GM18873 (cell line): ENCODE measurements around the gene RAD9A.

ENCODE experiments used
- ATAC-seq: cut with Tn5 transposase; IDR thresholded peaks from one replicate; pipeline ENCODE4 v1.9.1; 2021; ENCODE audit warnings: mild to moderate bottlenecking, moderate library complexity, moderate number of reproducible peaks; ENCODE audit not compliant: unreplicated experiment, low FRiP score

RAD9A gene

DNA sequence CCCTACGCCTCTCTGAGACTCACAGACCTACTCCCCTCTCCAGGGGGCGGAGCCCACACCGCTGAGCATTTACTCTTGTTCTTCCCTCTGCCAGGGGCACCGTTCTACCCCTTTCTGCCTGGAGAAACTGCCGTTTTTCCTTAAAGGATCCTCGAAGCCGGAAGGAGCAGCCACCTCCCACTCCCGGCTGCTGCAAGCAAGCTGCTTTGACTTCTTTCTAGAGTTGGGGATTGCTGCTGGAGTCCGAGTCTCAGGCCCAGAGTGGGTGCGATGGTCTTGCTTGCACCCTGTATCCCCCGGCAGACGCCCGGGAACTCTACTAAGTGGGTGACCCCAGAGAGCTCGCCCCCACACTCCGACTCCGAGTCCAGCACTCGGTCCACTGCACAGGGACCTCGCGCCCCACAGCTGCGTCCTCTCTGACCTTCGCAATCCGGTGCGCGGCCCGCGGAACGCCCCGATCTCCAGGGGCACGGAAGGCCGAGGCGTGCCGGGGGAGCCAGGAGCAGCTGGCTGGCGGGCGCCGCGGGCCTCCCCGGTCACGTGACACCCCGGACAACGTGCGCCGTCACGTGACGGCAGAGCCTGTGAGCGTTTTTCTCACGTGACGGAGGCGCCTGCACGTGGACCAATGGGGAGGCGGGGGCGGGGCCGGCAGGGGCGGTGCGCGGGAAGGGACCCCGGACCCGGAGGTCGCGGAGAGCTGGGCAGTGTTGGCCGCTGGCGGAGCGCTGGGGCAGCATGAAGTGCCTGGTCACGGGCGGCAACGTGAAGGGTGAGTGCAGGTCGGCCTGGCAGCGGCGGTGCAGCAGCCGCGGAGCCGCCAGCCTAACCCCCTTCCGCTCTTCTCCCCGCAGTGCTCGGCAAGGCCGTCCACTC, at the start of gene RAD9A:
TSS of gene RAD9A (plus strand) at position 683 of the 879 bp plus-strand sequence. CDS start at position 742, 59 bp downstream.
- ATAC-seq, result no peak

DNA sequence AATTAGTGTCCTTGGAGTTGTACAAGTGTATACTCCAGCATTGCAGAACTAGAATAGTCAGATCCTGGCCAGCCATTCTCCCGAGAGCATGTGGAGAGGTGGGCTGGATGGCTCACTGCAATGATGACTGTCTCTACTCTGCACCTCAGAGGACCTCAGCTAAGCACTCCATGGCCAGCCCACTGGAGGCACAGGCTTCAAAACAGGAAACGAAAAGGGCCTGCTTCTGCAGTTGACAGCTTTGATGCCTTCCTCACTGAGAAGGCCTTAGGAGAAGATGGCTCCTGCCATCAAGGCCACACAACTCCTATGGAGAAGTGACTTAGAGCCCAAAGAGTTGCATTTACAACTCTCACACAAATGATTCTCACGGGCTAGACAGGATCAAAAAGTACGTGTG, 47.5 kb upstream of the RAD9A start:
- ATAC-seq, result no peak

GRCh38 chr11:67345247-67345919, 46.4 kb upstream of the RAD9A start:
- ATAC-seq, result no peak

- ATAC-seq, result no peak
Observed at GRCh38 chr11:67345920-67346819, 45.6 kb upstream of the RAD9A start.

- ATAC-seq, result no peak
Observed at GRCh38 chr11:67347964-67348749, 43.6 kb upstream of the RAD9A start.

DNA sequence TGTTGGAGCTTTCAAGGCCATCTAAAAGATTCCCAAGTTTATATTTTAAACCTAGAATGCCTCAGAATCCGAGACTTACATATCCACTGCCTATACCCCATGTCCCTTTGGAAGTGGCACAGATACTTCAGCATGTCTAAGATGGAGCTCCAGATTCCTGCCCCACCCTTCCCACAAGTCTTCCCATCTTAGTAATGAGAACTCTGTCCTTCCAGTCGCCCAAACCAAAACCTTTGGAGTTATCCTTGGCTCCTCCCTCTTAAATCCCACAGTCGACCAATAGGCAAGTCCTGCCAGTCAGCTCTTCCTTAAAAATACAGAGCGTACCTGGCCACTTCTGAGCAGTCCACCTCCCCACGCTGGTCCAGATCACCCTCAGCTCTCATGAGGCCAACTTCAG, 42.8 kb upstream of the RAD9A start:
- ATAC-seq, result no peak

GRCh38 chr11:67349457-67349856, 42.3 kb upstream of the RAD9A start:
- no peak for ATAC-seq

- no peak for ATAC-seq
Observed at GRCh38 chr11:67349928-67350465, 41.8 kb upstream of the RAD9A start.

GRCh38 chr11:67351275-67352005, 40.3 kb upstream of the RAD9A start:
- ATAC-seq, result no peak

GRCh38 chr11:67352546-67353316, 39.1 kb upstream of the RAD9A start:
- peak; percentile 1 for ATAC-seq

DNA sequence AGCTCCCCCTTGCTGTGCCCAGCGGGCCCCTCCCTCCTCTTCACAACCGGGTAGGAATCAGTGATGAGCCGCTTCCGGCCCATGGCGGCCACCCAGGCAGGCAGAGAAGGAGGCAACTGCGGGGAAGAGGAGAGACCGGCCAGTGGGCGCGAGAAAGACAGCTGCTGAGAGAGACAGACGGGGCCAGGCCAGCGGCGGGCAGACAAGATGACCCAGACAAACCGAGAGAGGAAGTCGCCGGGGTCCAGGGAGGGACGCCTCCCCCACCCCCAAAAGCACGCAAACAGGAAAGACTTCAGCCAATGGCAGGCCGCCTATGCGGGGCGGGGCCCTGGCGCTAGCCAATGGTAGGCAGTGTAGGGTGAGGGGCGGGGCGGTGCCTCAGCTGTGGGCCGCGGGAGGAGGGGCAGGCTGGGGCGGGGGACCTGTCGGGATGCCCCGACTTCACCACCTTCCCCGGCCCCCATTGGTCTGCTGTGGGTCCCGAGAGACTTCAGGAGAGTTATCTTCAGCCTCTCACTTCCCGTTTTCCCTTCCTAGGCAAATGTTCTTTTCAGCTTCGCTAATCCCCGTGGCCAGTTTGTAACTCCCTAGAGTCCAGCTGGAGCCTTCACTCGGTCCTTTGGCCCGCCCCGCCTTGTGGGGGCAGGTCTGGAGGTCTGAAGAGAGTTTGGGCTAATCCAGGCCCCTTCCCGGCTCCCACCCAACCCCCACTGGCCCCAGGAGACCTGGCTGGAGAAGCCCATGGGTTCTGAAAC, 38.3 kb upstream of the RAD9A start, which contains the start of gene POLD4:
TSS of gene POLD4 (minus strand) at position 230 of the 758 bp plus-strand sequence. CDS start at position 83, 147 bp downstream.
- ATAC-seq, result peak; percentile 73

GRCh38 chr11:67354075-67355022, 37.4 kb upstream of the RAD9A start:
- ATAC-seq, result no peak

DNA sequence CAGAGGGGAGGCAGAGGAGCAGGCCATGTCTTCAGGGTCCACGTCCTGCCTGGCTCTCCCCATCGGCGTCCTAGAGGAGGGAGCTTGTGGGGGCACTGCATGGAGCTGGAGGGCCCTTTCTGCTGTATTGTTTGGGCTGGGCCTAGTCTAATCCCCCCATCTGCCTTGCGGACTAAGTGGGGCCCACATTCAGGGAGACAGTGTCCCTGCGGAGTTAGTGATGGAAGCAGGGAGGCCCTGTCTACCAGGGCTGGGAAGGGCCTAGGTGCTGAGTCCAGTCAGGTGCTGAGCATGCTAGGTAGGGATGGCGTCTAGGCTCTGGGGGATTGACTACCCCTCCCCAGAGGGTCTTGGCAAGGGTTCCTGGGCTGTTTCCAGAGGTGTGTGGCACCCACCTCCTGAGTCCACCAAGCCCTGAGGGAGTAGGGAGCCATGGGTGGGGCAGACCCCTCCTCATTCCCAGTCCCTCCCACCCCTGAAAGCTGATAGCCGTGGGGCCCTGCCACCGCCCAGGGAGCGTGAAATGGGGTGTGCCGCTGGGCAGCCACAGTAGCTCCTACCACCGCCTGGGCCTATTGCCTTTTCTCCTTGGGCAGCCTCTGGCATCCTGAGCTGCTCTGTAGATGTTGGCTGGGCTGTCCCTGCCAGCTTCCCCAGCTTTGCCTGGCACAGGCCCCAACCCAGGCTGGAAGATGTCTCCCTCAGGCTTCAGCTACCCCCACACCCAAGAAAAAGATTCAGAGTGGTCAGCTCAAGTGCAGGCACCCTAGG, 36.6 kb upstream of the RAD9A start:
- ATAC-seq, result no peak

- ATAC-seq, result no peak
Observed at GRCh38 chr11:67355794-67356386, 35.9 kb upstream of the RAD9A start.

DNA sequence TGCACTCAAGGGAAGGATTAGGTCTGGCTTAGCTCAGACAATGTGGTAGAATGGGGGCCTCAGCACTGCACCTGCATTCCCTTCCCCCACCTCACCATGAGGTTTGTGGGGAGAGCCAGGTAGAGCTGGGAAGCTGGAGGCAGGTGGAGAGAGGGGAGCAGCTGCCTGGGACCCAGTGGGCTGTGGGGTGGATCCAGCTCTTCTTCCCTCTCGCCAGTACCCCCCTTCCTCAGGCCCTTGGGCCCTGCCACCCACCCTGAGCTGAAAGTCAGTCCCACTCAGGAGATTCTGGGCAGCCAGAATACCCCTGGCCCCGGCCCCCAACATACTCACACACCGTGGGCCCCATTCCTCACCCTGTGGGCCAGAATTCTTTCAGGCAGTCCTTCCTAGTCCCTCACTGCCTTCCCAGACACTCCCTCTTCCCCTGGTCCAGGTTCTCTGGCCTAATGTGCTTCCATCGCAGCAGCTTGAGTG, 35.4 kb upstream of the RAD9A start:
- ATAC-seq, result no peak
